IMR-90 (cell line): ENCODE results near the gene ETV6. TPM values are rescaled to one million over a fixed set of nuclear protein-coding genes. Genes with fewer than 3 reads are reported as not detected.

ENCODE experiments used
- MAZ ChIP-seq: IDR thresholded peaks from 2 replicates; pipeline ENCODE4 v1.6.1; 2012; ENCODE audit warnings: low read depth, mild to moderate bottlenecking, low read length, improper control_type of control experiment, moderate library complexity, borderline replicate concordance
- SMC3 ChIP-seq: fragments of 150-350 bp; IDR thresholded peaks from 2 replicates; pipeline ENCODE4 v1.6.1; 2016; ENCODE audit warnings: low read depth, mild to moderate bottlenecking, antibody characterized with exemption, low read length, moderate library complexity
- polyA plus RNA-seq, 3 experiments: library from polyadenylated mRNA; depleted of rRNA; stranded (reverse); fragments of >200 nt; gene quantifications; 2 replicates each; pipeline ENCODE4 v1.2.3, GENCODE V29; 2012; ENCODE audit warnings: low replicate concordance in 1 of 3
- total RNA-seq: library from RNA; depleted of rRNA; stranded (reverse); fragments of >200 nt; gene quantifications from 2 replicates; pipeline ENCODE4 v1.2.3, GENCODE V29; 2012

The ETV6 gene
- total and polyA plus RNA-seq, 2 of the 4 experiments (the other 2 are of a cell fraction) = 8.4 to 9.9 TPM

DNA sequence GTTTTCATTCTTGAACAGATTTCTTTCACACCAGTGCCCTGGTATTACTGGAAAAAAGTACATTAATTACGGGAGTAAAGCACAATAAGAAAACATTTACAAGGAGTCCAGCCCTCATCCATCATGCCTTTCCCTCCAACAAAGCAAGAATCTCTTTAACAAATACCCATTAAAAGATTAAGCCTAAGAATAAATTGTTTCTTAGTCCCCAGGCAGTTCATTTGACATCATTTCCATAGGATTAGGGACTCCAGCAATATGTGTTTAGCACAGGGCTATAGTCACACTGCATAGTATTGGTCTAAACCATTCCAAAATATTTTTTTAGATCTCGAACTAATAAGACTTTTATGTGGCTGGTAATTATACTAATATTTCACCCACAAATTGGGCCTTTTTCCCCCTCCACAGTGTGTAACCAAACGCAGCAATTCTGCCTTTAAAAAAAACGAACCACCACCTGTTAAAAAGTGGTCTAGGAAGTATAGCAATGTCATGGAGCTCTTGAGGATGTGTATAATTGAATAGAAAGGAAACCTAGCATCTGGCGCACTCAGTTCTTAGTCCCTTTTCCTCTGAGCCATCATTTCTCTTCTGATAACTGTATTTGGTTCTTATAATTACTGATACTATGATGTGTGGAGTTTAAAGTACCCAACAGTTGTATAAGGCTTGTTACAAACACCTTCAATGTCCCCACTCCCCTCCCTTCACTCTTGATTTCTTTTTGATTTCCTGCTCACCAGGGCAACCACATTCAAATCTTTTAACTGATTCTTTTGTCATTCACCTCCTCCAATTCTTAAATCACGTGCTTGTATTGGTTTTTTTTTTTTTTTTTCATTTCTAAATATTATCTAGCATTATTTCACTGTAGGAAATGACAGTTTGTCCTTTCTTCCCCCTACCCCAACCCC lies 138.7 kb downstream of the ETV6 start (continued):
- TF ChIP-seq SMC3 (no peak), MAZ (no peak)
